Activated CD4-positive, alpha-beta T cell treated with anti-CD3 and anti-CD28 coated beads, Interleukin-10, Interleukin-2, amounts not matched to agents 100 ng/mL and 50 ng/mL, durations not matched to agents 16 hours and 8 hours (primary cell): ENCODE data around the gene MFAP1.

Experiments used
- DNase-seq: peaks from one replicate; pipeline ENCODE4 v3.0.0-alpha.2; 2020

Gene MFAP1

GRCh38 chr15:43775411-43775965 is 49.0 kb downstream of the MFAP1 start:
- no peak for DNase-seq

- no peak for DNase-seq
These were observed 50.4 kb downstream of the MFAP1 start for GRCh38 chr15:43774062-43774461.

- DNase-seq = no peak
These were observed 51.9 kb downstream of the MFAP1 start for GRCh38 chr15:43772624-43773023.

GRCh38 chr15:43771816-43772215 is 52.7 kb downstream of the MFAP1 start:
- no peak for DNase-seq

- DNase-seq = peak; percentile 59
These were observed 54.8 kb downstream of the MFAP1 start for GRCh38 chr15:43769584-43770228.

- no peak for DNase-seq
These were observed 60.6 kb downstream of the MFAP1 start for GRCh38 chr15:43763819-43764446.

GRCh38 chr15:43762824-43763223 is 61.7 kb downstream of the MFAP1 start:
- no peak for DNase-seq
